Neural crest cell (in vitro differentiated cells): ENCODE measurements around the gene PRR22. TPM values are rescaled to one million over a fixed set of nuclear protein-coding genes. Genes with fewer than 3 reads are reported as not detected.

ENCODE experiments used
- DNase-seq: peaks from one replicate; pipeline ENCODE4 v3.0.0; 2021; ENCODE audit warnings: low read depth, mixed read lengths, low spot score
- H3K27ac Mint-ChIP-seq: one replicate; pipeline ENCODE4 v1.8.0; 2021; ENCODE audit warnings: mild to moderate bottlenecking, mixed read lengths; ENCODE audit not compliant: unreplicated experiment
- H3K27me3 Mint-ChIP-seq: 2 replicates; pipeline ENCODE4 v1.8.0; 2021; ENCODE audit warnings: low read depth, mild to moderate bottlenecking, mixed read lengths
- H3K36me3 Mint-ChIP-seq: 2 replicates; pipeline ENCODE4 v1.8.0; 2021; ENCODE audit warnings: low read depth, mild to moderate bottlenecking, mixed read lengths
- H3K4me1 Mint-ChIP-seq: 2 replicates; pipeline ENCODE4 v1.8.0; 2021; ENCODE audit warnings: mixed read lengths
- H3K4me3 Mint-ChIP-seq: one replicate; pipeline ENCODE4 v1.8.0; 2021; ENCODE audit warnings: mild to moderate bottlenecking, mixed read lengths
- H3K9me3 Mint-ChIP-seq: 2 replicates; pipeline ENCODE4 v1.8.0; 2021; ENCODE audit warnings: mixed read lengths
- total RNA-seq: library from RNA; stranded (reverse); gene quantifications from 2 replicates; pipeline ENCODE4 v1.2.1, GENCODE V29; 2021
- TF ChIP-seq, protein P1 (sequence below): fragments of 200-600 bp; sonication (generic); conservative IDR thresholded peaks from 2 replicates; pipeline ENCODE4 v1.5.0; 2021; ENCODE audit warnings: antibody characterized with exemption, mild to moderate bottlenecking

The PRR22 gene
- total RNA-seq, 1 donor from 2014 or later: 6.7 TPM

DNA sequence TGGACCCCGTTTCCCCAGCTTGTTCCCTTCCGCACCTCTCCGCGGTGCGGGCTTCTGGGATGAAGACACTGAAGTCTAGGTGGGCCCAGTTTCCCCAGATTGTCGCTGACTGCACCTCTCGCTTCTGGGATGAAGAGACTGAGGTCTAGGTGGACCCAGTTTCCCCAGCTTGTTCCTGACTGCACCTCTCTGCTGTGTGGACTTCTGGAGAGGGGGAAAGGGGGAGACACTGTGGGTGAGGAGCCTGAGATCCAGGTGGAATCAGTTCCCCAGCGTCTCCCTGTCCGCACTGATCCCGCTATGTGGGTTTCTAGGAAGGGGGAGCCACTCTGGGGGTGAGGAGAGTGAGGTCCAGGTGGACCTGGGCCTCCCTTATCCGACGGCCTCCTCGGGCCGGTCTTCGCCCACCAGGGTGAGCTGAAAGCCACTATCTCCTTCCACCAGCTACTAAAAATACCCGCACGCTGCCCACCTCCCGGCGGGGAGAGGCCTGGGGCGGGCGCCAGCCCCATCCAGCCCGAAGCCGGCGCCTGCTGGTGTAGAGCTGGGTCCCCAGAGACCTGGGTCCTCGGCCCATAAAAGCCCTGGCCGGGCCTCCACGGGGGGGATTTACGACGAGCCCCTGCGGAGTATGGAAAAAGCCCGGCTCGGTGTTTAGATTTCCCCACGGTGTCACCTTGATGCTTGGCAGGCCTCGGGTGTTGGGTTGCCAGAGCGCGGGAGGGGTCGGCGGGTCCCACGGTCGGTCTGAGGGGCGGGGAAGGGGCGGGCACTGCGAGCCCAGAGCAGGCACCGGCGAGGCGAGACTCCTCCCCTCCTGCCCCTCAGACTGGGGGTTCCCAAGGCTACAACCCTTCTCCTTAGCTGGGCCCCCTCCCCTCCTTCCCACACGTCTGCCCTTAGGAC, 44.4 kb upstream of the PRR22 start:
- peak overlapping the region; percentile 98 for H3K27ac Mint-ChIP-seq
- H3K4me1 Mint-ChIP-seq: peaks cover 14% of the 10 kb centered on the region
- DNase-seq: no peak
- peak overlapping the region; percentile 97 for H3K4me3 Mint-ChIP-seq
- no peaks in the 10 kb centered on the region for H3K36me3 Mint-ChIP-seq
- TF ChIP-seq, protein P1, sequence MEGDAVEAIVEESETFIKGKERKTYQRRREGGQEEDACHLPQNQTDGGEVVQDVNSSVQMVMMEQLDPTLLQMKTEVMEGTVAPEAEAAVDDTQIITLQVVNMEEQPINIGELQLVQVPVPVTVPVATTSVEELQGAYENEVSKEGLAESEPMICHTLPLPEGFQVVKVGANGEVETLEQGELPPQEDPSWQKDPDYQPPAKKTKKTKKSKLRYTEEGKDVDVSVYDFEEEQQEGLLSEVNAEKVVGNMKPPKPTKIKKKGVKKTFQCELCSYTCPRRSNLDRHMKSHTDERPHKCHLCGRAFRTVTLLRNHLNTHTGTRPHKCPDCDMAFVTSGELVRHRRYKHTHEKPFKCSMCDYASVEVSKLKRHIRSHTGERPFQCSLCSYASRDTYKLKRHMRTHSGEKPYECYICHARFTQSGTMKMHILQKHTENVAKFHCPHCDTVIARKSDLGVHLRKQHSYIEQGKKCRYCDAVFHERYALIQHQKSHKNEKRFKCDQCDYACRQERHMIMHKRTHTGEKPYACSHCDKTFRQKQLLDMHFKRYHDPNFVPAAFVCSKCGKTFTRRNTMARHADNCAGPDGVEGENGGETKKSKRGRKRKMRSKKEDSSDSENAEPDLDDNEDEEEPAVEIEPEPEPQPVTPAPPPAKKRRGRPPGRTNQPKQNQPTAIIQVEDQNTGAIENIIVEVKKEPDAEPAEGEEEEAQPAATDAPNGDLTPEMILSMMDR: no peak
- H3K9me3 Mint-ChIP-seq: no peaks in the 10 kb centered on the region
- peaks cover 11% of the 10 kb centered on the region for H3K27me3 Mint-ChIP-seq

DNA sequence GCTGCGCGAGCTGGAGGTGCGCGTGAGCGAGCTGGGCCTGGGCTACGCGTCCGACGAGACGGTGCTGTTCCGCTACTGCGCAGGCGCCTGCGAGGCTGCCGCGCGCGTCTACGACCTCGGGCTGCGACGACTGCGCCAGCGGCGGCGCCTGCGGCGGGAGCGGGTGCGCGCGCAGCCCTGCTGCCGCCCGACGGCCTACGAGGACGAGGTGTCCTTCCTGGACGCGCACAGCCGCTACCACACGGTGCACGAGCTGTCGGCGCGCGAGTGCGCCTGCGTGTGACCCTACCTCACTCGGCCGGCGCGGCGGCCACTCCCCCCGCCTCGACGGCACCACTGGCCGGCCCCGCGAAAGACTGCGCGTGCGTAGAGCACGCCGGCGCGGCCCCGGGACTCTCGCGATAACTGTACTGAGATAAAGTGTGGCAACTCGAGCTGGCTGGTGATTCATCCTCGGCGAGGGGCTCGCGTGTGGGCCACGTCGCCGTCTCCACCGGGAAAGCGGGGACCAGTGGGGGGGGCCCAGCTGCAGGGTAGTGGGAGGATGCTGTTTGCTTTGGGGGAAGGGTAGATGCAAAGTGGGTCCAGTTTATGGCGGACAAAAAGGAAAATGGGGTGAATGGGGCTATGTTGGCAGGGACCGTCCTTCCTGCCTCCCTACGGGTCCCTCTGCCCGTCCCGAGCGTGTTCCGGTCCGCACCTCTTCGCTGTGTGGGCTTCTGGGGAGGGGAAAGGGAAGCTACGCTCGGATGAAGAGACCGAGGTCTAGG, 43.5 kb upstream of the PRR22 start:
- Mint-ChIP-seq H3K36me3 (no peaks in the 10 kb centered on the region), H3K9me3 (no peaks in the 10 kb centered on the region), H3K27me3 (peaks cover 8% of the 10 kb centered on the region), H3K4me1 (peaks cover 14% of the 10 kb centered on the region), H3K27ac (peak overlapping the region; percentile 98), H3K4me3 (peak overlapping the region; percentile 97)
- TF ChIP-seq, protein P1: no peak
- DNase-seq: peak; percentile 92

DNA sequence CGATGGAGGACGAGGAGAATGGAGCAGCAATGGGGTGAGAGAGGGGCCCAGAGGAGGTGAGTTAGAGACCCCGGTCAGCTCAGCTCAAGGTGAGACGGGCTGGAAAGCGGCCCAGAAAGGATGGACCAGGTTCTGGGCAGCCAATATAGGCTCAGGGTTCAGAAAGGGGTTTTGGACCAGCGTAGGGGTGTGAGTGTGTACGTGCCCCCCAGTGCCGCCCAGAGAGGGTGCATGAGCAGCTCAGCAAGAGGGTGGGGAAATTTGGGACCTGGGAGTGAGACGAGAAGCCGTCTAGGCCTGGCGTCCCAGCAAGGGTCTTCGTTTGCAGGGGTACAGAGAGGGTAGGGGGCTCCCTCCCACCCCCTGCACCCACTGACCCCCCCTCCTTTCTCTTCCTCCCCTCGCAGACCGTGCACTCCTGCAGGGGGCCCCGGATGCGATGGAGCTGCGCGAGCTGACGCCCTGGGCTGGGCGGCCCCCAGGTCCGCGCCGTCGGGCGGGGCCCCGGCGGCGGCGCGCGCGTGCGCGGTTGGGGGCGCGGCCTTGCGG, 42.9 kb upstream of the PRR22 start:
- H3K27ac Mint-ChIP-seq: peak overlapping the region; percentile 98
- no peaks in the 10 kb centered on the region for H3K9me3 Mint-ChIP-seq
- DNase-seq: no peak
- peaks cover 14% of the 10 kb centered on the region for H3K4me1 Mint-ChIP-seq
- H3K4me3 Mint-ChIP-seq: peak overlapping the region; percentile 88
- TF ChIP-seq, protein P1: no peak
- H3K27me3 Mint-ChIP-seq: peaks cover 8% of the 10 kb centered on the region
- no peaks in the 10 kb centered on the region for H3K36me3 Mint-ChIP-seq

DNA sequence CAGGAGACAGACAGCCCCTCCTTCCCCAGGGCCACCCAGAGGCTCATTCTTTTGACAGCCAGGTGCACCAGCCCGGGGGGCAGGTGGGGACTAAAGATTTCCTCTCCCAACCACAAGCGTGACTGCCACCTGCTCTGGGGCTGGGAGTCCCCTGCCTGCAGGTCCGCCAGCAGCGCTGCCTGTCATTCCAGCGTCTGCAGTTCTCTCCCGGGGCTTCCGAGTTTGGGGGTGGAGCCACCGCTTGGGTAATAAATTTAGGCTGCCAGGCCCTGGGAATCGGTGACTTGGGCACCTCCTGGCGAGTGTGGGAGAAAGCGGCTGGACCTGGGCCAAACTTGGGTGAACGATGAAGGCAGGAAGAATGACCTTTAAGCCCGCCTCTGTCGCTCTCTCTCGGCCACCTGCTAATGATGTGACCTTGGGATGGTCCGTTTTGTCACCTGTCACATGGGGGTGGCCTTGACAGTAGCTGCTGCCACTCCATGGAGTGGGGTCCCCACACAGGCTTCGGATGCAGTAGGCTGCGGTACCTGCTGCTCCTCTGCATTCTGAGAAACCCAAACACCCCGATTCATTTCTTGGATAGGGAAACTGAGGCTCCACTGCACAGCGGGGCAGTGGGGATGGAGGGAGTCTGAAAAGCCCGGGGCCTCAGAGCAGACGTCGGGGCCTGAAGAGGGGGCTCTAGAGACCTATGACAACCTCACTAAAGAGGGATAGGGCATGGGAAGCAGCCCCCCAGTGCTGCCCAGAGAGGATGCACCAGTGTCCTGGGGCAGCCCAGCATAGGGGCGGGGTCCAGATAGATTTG, 42.2 kb upstream of the PRR22 start:
- Mint-ChIP-seq H3K36me3 (no peaks in the 10 kb centered on the region), H3K9me3 (no peaks in the 10 kb centered on the region), H3K4me3 (peak overlapping the region; percentile 88)

More for the DNA sequence above, 42.2 kb upstream of the PRR22 start:
- TF ChIP-seq, protein P1: no peak
- peaks cover 14% of the 10 kb centered on the region for H3K4me1 Mint-ChIP-seq
- H3K27ac Mint-ChIP-seq: peak overlapping the region; percentile 98
- H3K27me3 Mint-ChIP-seq: peaks cover 6% of the 10 kb centered on the region
- peak; percentile 45 for DNase-seq
